Naive thymus-derived CD8-positive, alpha-beta T cell (primary cell): Measurements from ENCODE around the gene OR4E1. TPM values are rescaled to one million over a fixed set of nuclear protein-coding genes. Genes with fewer than 3 reads are reported as not detected.
A peak's percentile ranks its signal among the peaks of the same experiment; 100 is the strongest.
"Not testable (repeated sequence)": the region's sequence is repeated elsewhere in the genome, so short reads cannot be mapped to it uniquely, and the experiment has no call there.

Source experiments
- ATAC-seq, 2 donors: fragments of 150-1000 bp; cut with Tn5 transposase in 1 of 2; sonication (Bioruptor Pico), chemical (Tn5 transposase) in 1 of 2; 1 replicate in 1 of 2; 2 replicates in 1 of 2; pipeline ENCODE4 v1.10.0; 2021; ENCODE audit warnings: mild to moderate bottlenecking in 2 of 2, moderate library complexity in 2 of 2
- POLR2A ChIA-PET: fragments of 350-600 bp; sonication (Branson Sonifier 250); formaldehyde crosslinking; loops from one replicate; lab custom pipeline; 2021; ENCODE audit warnings: antibody characterized with exemption; lab: Charles Lee
- DNase-seq, 10 donors: peaks; one replicate each; pipeline versions ENCODE4 v3.0.0 to v3.0.0-alpha.2; 2020 to 2022
- H3K27ac Mint-ChIP-seq, 10 donors: one replicate each; pipeline ENCODE4 v1.8.0; 2020 to 2022; ENCODE audit warnings: mild to moderate bottlenecking in 10 of 10, mixed read lengths in 10 of 10, moderate library complexity in 4 of 10, inconsistent platforms in 1 of 10
- H3K27me3 Mint-ChIP-seq, 5 donors: one replicate each; pipeline ENCODE4 v1.8.0; 2021 to 2022; ENCODE audit warnings: mixed read lengths in 5 of 5
- H3K36me3 Mint-ChIP-seq, 3 donors: one replicate each; pipeline ENCODE4 v1.8.0; 2020 to 2022; ENCODE audit warnings: mixed read lengths in 3 of 3, mild to moderate bottlenecking in 2 of 3, inconsistent platforms in 1 of 3
- H3K4me1 Mint-ChIP-seq, 4 donors: one replicate each; pipeline ENCODE4 v1.8.0; 2021 to 2022; ENCODE audit warnings: mixed read lengths in 4 of 4
- H3K4me3 Mint-ChIP-seq, 10 donors: one replicate each; pipeline ENCODE4 v1.8.0; 2020 to 2022; ENCODE audit warnings: mild to moderate bottlenecking in 10 of 10, mixed read lengths in 10 of 10, moderate library complexity in 6 of 10, inconsistent platforms in 1 of 10
- H3K9me3 Mint-ChIP-seq, 9 donors: one replicate each; pipeline ENCODE4 v1.8.0; 2020 to 2022; ENCODE audit warnings: mixed read lengths in 9 of 9, mild to moderate bottlenecking in 3 of 9, inconsistent platforms in 1 of 9, moderate library complexity in 1 of 9
- polyA plus RNA-seq, 3 donors: library from polyadenylated mRNA; unstranded; fragments of 300-500 nt; fragmentation: Illumina TruSeq; gene quantifications; one replicate each; pipeline ENCODE4 v1.2.3, GENCODE V29; 2021
- total RNA-seq, 8 experiments: library from RNA in 2 of 8; stranded (reverse) in 2 of 8; gene quantifications; one replicate each; pipeline ENCODE4 v1.2.3 and lab custom pipeline; 2021 to 2026

OR4E1 gene
- total and polyA plus RNA-seq, 5 experiments from 2014 or later = 0.13 TPM; not detected in 4

- DNase-seq, H3K9me3 Mint-ChIP-seq, H3K4me1 Mint-ChIP-seq, H3K36me3 Mint-ChIP-seq, H3K4me3 Mint-ChIP-seq, ATAC-seq, POLR2A ChIA-PET, H3K27ac Mint-ChIP-seq: not testable (repeated sequence)
- peaks cover 3 to 30% (median 4%) of the 10 kb centered on the region in 5 donors for H3K27me3 Mint-ChIP-seq
These were observed 24.0 kb upstream of the OR4E1 start for GRCh38 chr14:21697662-21698061.

- H3K4me3 Mint-ChIP-seq = no peak overlapping the region
These were observed 20.8 kb upstream of the OR4E1 start for GRCh38 chr14:21694425-21694824.

GRCh38 chr14:21686468-21686867 is 12.8 kb upstream of the OR4E1 start:
- H3K36me3 Mint-ChIP-seq = no peaks in the 10 kb centered on the region
- POLR2A ChIA-PET = no interaction called here
- ATAC-seq = no peak

More at GRCh38 chr14:21694425-21694824, 20.8 kb upstream of the OR4E1 start:
- DNase-seq (no peak), ATAC-seq (no peak)
- Mint-ChIP-seq H3K27ac (no peak overlapping the region), H3K4me1 (peaks cover 0 to 2% (median 0%) of the 10 kb centered on the region in 4 donors), H3K36me3 (peaks cover 0 to 3% (median 0%) of the 10 kb centered on the region in 3 donors), H3K27me3 (peaks cover 9 to 39% (median 17%) of the 10 kb centered on the region in 5 donors), H3K9me3 (peaks cover 0 to 7% (median 3%) of the 10 kb centered on the region in 9 donors)
- POLR2A ChIA-PET = no interaction called here

GRCh38 chr14:21680072-21680471 is 6.5 kb upstream of the OR4E1 start:
- POLR2A ChIA-PET = no interaction called here
- peaks cover 0 to 6% (median 4%) of the 10 kb centered on the region in 3 donors for H3K36me3 Mint-ChIP-seq
- H3K27me3 Mint-ChIP-seq = peaks cover 11 to 29% (median 18%) of the 10 kb centered on the region in 5 donors
- peaks cover 0 to 21% (median 8%) of the 10 kb centered on the region in 9 donors for H3K9me3 Mint-ChIP-seq
- H3K27ac Mint-ChIP-seq = no peak overlapping the region
- H3K4me3 Mint-ChIP-seq = no peak overlapping the region
- ATAC-seq (no peak), DNase-seq (no peak)
- no peaks in the 10 kb centered on the region for H3K4me1 Mint-ChIP-seq

More at GRCh38 chr14:21686468-21686867, 12.8 kb upstream of the OR4E1 start:
- peaks cover 0 to 2% (median 0%) of the 10 kb centered on the region in 4 donors for H3K4me1 Mint-ChIP-seq
- no peak overlapping the region for H3K4me3 Mint-ChIP-seq
- H3K27ac Mint-ChIP-seq = no peak overlapping the region
- DNase-seq = no peak
- H3K27me3 Mint-ChIP-seq = peaks cover 18 to 39% (median 34%) of the 10 kb centered on the region in 5 donors
- H3K9me3 Mint-ChIP-seq = peaks cover 0 to 6% (median 0%) of the 10 kb centered on the region in 9 donors

- Mint-ChIP-seq H3K27ac (no peak overlapping the region), H3K27me3 (peaks cover 3 to 18% (median 8%) of the 10 kb centered on the region in 5 donors), H3K4me1 (no peaks in the 10 kb centered on the region), H3K9me3 (peaks cover 0 to 28% (median 9%) of the 10 kb centered on the region in 9 donors), H3K4me3 (no peak overlapping the region), H3K36me3 (peaks cover 0 to 10% (median 4%) of the 10 kb centered on the region in 3 donors)
- POLR2A ChIA-PET = no interaction called here
- ATAC-seq (no peak), DNase-seq (no peak)
These were observed 1.9 kb upstream of the OR4E1 start for GRCh38 chr14:21675566-21675965.

GRCh38 chr14:21672116-21672515 is 1.5 kb downstream of the OR4E1 start:
- peaks cover 9 to 23% (median 14%) of the 10 kb centered on the region in 5 donors for H3K27me3 Mint-ChIP-seq
- no peak overlapping the region for H3K27ac Mint-ChIP-seq
- POLR2A ChIA-PET = interaction anchor here (0.6 kb wide), 1 partner anchor 24 kb away, joined by 4 read pairs; no protein-coding TSS in a partner anchor
- no peaks in the 10 kb centered on the region for H3K4me1 Mint-ChIP-seq
- DNase-seq (no peak), ATAC-seq (no peak)
- H3K9me3 Mint-ChIP-seq = peaks cover 0 to 22% (median 9%) of the 10 kb centered on the region in 9 donors
- no peak overlapping the region for H3K4me3 Mint-ChIP-seq
- peaks cover 0 to 10% (median 0%) of the 10 kb centered on the region in 3 donors for H3K36me3 Mint-ChIP-seq

- POLR2A ChIA-PET = no interaction called here
These were observed 2.2 kb downstream of the OR4E1 start for GRCh38 chr14:21671371-21671770.

GRCh38 chr14:21669284-21669683 is 4.3 kb downstream of the OR4E1 start:
- POLR2A ChIA-PET = no interaction called here
- no peak for ATAC-seq
- H3K27me3 Mint-ChIP-seq = peaks cover 16 to 40% (median 23%) of the 10 kb centered on the region in 5 donors
- no peak overlapping the region for H3K27ac Mint-ChIP-seq
- H3K4me3 Mint-ChIP-seq = no peak overlapping the region
- no peaks in the 10 kb centered on the region for H3K4me1 Mint-ChIP-seq
- DNase-seq = no peak
- H3K9me3 Mint-ChIP-seq = peaks cover 0 to 5% (median 2%) of the 10 kb centered on the region in 9 donors
- peaks cover under 1 to 3% (median 2%) of the 10 kb centered on the region in 3 donors for H3K36me3 Mint-ChIP-seq

More at GRCh38 chr14:21671371-21671770, 2.2 kb downstream of the OR4E1 start:
- Mint-ChIP-seq H3K4me1 (no peaks in the 10 kb centered on the region), H3K4me3 (no peak overlapping the region), H3K27me3 (peaks cover 10 to 23% (median 15%) of the 10 kb centered on the region in 5 donors), H3K9me3 (peaks cover 0 to 20% (median 9%) of the 10 kb centered on the region in 9 donors), H3K27ac (no peak overlapping the region), H3K36me3 (peaks cover 0 to 10% (median 0%) of the 10 kb centered on the region in 3 donors)
- DNase-seq (no peak), ATAC-seq (no peak)

- POLR2A ChIA-PET = no interaction called here
- no peaks in the 10 kb centered on the region for H3K4me1 Mint-ChIP-seq
- no peak for DNase-seq
- peaks cover 18 to 45% (median 27%) of the 10 kb centered on the region in 5 donors for H3K27me3 Mint-ChIP-seq
- no peak overlapping the region for H3K4me3 Mint-ChIP-seq
- peaks cover 3 to 6% (median 4%) of the 10 kb centered on the region in 3 donors for H3K36me3 Mint-ChIP-seq
- H3K27ac Mint-ChIP-seq = no peak overlapping the region
- ATAC-seq = no peak
- H3K9me3 Mint-ChIP-seq = peaks cover 0 to 9% (median 4%) of the 10 kb centered on the region in 9 donors
These were observed 5.2 kb downstream of the OR4E1 start for GRCh38 chr14:21668377-21668776.

- Mint-ChIP-seq H3K27me3 (peaks cover 6 to 29% (median 17%) of the 10 kb centered on the region in 5 donors), H3K36me3 (no peaks in the 10 kb centered on the region), H3K4me1 (no peaks in the 10 kb centered on the region), H3K9me3 (peaks cover 0 to 2% (median 0%) of the 10 kb centered on the region in 9 donors), H3K27ac (no peak overlapping the region), H3K4me3 (no peak overlapping the region)
- ATAC-seq (no peak), DNase-seq (no peak)
- POLR2A ChIA-PET = no interaction called here
These were observed 16.6 kb downstream of the OR4E1 start for GRCh38 chr14:21656980-21657379.

- POLR2A ChIA-PET = no interaction called here
These were observed 19.4 kb downstream of the OR4E1 start for GRCh38 chr14:21654215-21654614.

GRCh38 chr14:21653331-21653885 is 20.2 kb downstream of the OR4E1 start, which contains the start of gene OR4E2:
Gene OR4E2 (plus strand): TSS chr14:21653835. CDS start chr14:21665083, 11,248 bp downstream.
- Mint-ChIP-seq H3K27ac (no peak within 1 kb of the TSS), H3K27me3 (peaks cover 9 to 26% (median 16%) of the 10 kb centered on the region in 5 donors), H3K4me1 (no peaks in the 10 kb centered on the region)

More at GRCh38 chr14:21654215-21654614, 19.4 kb downstream of the OR4E1 start:
- peaks cover 9 to 24% (median 17%) of the 10 kb centered on the region in 5 donors for H3K27me3 Mint-ChIP-seq
- peaks cover 0 to 2% (median 0%) of the 10 kb centered on the region in 9 donors for H3K9me3 Mint-ChIP-seq
- H3K27ac Mint-ChIP-seq = no peak overlapping the region
- no peaks in the 10 kb centered on the region for H3K36me3 Mint-ChIP-seq
- H3K4me3 Mint-ChIP-seq = no peak overlapping the region
- DNase-seq (no peak), ATAC-seq (no peak)
- H3K4me1 Mint-ChIP-seq = no peaks in the 10 kb centered on the region

GRCh38 chr14:21652209-21652808 is 21.3 kb downstream of the OR4E1 start:
- Mint-ChIP-seq H3K27me3 (peaks cover 9 to 25% (median 15%) of the 10 kb centered on the region in 5 donors), H3K4me1 (no peaks in the 10 kb centered on the region), H3K27ac (no peak overlapping the region), H3K9me3 (peaks cover 0 to 3% (median 0%) of the 10 kb centered on the region in 9 donors), H3K4me3 (peak overlapping the region in 1 of 10 donors; percentile 6), H3K36me3 (no peaks in the 10 kb centered on the region)
- ATAC-seq (no peak), DNase-seq (no peak)
- POLR2A ChIA-PET = interaction anchor here (0.5 kb wide), 1 partner anchor 11 kb away, joined by 3 read pairs; no protein-coding TSS in a partner anchor

More at GRCh38 chr14:21653331-21653885, 20.2 kb downstream of the OR4E1 start, which contains the start of gene OR4E2:
- Mint-ChIP-seq H3K4me3 (no peak within 1 kb of the TSS), H3K36me3 (no peaks in the 10 kb centered on the region), H3K9me3 (peaks cover 0 to 2% (median 0%) of the 10 kb centered on the region in 9 donors)
- DNase-seq (no peak), ATAC-seq (no peak)
- POLR2A ChIA-PET = no interaction called here
